Esophagus muscularis mucosa (tissue), 4 donors: ENCODE results near the gene BPIFB6. TPM values are rescaled to one million over a fixed set of nuclear protein-coding genes. Genes with fewer than 3 reads are reported as not detected.

ENCODE experiments used
- DNase-seq: peaks from one replicate; pipeline ENCODE4 v3.0.0-alpha.2; 2017; ENCODE audit errors: extremely low spot score
- H3K27ac ChIP-seq, 4 donors: fragments of 200-600 bp; sonication (generic); replicated peaks in 1 of 4; 1 replicate in 3 of 4; 2 replicates in 1 of 4; pipeline ENCODE4 v1.5.1; 2016 to 2019; ENCODE audit warnings: mild to moderate bottlenecking in 1 of 4
- H3K27me3 ChIP-seq, 4 donors: fragments of 200-600 bp; sonication (generic); one replicate each; pipeline versions ENCODE4 v1.5.1 to v1.6.0; 2016 to 2019
- H3K36me3 ChIP-seq, 4 donors: fragments of 200-600 bp; sonication (generic); one replicate each; pipeline ENCODE4 v1.5.1; 2016 to 2019
- H3K4me1 ChIP-seq, 4 donors: fragments of 200-600 bp; sonication (generic); one replicate each; pipeline ENCODE4 v1.5.1; 2016 to 2019
- H3K4me3 ChIP-seq, 4 donors: fragments of 200-600 bp; sonication (generic); 1 replicate in 2 of 4; 2 replicates in 2 of 4; pipeline ENCODE4 v1.5.1; 2016 to 2019; ENCODE audit warnings: mild to moderate bottlenecking in 4 of 4, moderate library complexity in 1 of 4
- H3K9me3 ChIP-seq, 4 donors: fragments of 200-600 bp; sonication (generic); 1 replicate in 3 of 4; 2 replicates in 1 of 4; pipeline ENCODE4 v1.5.1; 2016 to 2019
- EP300 ChIP-seq: sonication (generic); formaldehyde crosslinking; IDR thresholded peaks from one replicate; pipeline ENCODE4 v1.6.1; 2017; ENCODE audit warnings: antibody characterized with exemption
- POLR2A ChIP-seq: fragments of 450-650 bp; IDR thresholded peaks from one replicate; pipeline ENCODE4 v1.6.1; 2017; ENCODE audit warnings: antibody characterized with exemption, moderate library complexity, mild to moderate bottlenecking, low read depth
- POLR2AphosphoS5 ChIP-seq, 2 donors: sonication (generic); formaldehyde crosslinking; IDR thresholded peaks; one replicate each; pipeline ENCODE4 v1.6.1; 2017; ENCODE audit warnings: antibody characterized with exemption in 2 of 2
- WGBS: methylation state at CpG from one replicate; pipeline ENCODE4 v1.1.5; 2018; 5-methylcytosine and 5-hydroxymethylcytosine counted together
- intact Hi-C: fragments of 100-400 bp; cut with DNase I; formaldehyde crosslinking; loops from one replicate; pipeline ENCODE4 v1.15.1; 2023
- total RNA-seq, 4 donors: library from RNA; depleted of rRNA; stranded (reverse); fragments of >200 nt; gene quantifications; one replicate each; pipeline versions ENCODE4 v1.1.0 to v1.2.1, GENCODE V29; 2016
- TF ChIP-seq, protein P1 (sequence below), 3 experiments: fragments of 200-600 bp in 2 of 3; fragments of 450-650 bp in 1 of 3; sonication (generic) in 2 of 3; IDR thresholded peaks; one replicate each; pipeline ENCODE4 v1.5.1; 2017 to 2019; ENCODE audit warnings: antibody characterized with exemption in 3 of 3, mild to moderate bottlenecking in 2 of 3, moderate library complexity in 1 of 3

BPIFB6 gene
- total RNA-seq, 4 donors from 2014 or later: not detected

DNA sequence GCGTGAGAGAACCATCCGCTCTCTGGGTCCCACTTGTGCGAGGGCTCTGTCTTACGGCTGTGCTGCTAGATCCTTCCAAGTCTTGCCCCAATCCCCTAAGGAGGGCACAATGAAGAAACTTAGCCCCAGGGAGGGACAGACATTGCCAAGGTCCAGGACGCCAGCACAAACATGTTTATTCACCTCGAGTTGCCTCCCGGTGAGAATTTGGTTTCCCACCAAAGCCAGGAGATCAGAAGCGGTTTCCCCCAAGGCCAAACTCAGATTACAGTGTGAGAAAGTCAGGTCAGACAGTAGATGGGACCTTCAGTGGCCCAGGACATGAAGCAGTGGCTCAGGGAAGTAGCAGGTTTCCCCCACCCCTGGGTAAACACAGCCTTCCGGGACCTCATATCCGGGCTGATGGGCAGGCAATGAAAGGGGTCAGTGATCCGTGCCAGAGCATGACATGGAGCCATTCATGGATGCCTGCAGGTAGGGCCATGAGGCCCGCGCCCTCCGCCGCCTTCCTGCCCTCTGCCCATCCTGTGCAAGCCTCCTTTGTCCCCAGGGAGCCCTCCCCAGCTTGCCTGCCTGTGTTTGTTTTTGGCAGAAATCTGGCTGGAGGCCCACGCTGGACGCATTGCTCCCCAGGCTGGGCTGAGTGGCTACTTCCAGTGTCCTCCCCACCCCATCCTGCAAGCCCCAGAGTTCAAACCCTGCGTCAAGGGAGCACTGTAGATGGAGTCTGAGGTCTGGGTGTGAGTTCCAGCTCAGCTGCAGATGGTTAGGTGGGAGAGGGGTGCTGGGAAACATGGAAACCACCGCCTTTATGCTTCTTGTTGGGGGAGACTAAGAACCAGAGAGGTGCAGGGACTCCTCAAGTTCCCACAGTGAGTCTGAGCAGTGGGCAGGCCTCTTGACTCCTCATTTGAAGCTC lies 22.0 kb upstream of the BPIFB6 start:
- peaks cover 0 to 37% (median 0%) of the 10 kb centered on the region in 4 donors for H3K27me3 ChIP-seq
- no peak for DNase-seq
- no peak overlapping the region for H3K27ac ChIP-seq
- H3K4me1 ChIP-seq: no peaks in the 10 kb centered on the region
- TF ChIP-seq POLR2A (no peak), EP300 (no peak), POLR2AphosphoS5 (IDR thresholded peaks at IDR 0.05) (no peak)
- TF ChIP-seq, protein P1, sequence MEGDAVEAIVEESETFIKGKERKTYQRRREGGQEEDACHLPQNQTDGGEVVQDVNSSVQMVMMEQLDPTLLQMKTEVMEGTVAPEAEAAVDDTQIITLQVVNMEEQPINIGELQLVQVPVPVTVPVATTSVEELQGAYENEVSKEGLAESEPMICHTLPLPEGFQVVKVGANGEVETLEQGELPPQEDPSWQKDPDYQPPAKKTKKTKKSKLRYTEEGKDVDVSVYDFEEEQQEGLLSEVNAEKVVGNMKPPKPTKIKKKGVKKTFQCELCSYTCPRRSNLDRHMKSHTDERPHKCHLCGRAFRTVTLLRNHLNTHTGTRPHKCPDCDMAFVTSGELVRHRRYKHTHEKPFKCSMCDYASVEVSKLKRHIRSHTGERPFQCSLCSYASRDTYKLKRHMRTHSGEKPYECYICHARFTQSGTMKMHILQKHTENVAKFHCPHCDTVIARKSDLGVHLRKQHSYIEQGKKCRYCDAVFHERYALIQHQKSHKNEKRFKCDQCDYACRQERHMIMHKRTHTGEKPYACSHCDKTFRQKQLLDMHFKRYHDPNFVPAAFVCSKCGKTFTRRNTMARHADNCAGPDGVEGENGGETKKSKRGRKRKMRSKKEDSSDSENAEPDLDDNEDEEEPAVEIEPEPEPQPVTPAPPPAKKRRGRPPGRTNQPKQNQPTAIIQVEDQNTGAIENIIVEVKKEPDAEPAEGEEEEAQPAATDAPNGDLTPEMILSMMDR (IDR thresholded peaks at IDR 0.05): no peak
- H3K9me3 ChIP-seq: peaks cover 0 to 9% (median 6%) of the 10 kb centered on the region in 4 donors
- no peak overlapping the region for H3K4me3 ChIP-seq
- WGBS: 54% methylated on average over 15 of the region's 19 CpGs
- intact Hi-C loops: no loop called here
- no peaks in the 10 kb centered on the region for H3K36me3 ChIP-seq

DNA sequence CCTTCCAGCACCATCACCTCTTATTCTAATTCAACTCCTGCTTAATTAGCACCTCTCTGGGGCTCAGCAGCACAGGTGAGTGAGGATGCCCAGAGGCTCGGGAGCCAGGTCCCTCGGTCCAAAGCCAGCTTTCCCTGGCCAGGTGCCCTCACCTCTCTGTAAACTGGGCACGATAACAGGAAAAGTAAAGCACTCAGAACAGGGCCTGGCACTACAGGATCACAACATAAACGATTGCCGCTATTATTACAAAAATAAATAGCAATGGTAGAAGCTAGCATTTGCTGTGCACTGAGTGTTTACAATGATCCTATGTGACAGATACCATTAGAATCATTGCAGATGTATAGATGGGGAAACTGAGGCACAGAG lies 21.3 kb upstream of the BPIFB6 start:
- no peak overlapping the region for H3K27ac ChIP-seq
- TF ChIP-seq POLR2A (no peak), POLR2AphosphoS5 (IDR thresholded peaks at IDR 0.05) (no peak), EP300 (no peak)
- TF ChIP-seq, protein P1 (IDR thresholded peaks at IDR 0.05): no peak
- no peaks in the 10 kb centered on the region for H3K36me3 ChIP-seq
- no peak for DNase-seq
- peaks cover 0 to 7% (median 2%) of the 10 kb centered on the region in 4 donors for H3K9me3 ChIP-seq
- 74% methylated on average over 5 of the region's 5 CpGs for WGBS
- H3K4me1 ChIP-seq: no peaks in the 10 kb centered on the region
- no peak overlapping the region for H3K4me3 ChIP-seq
- intact Hi-C loops: no loop called here
- H3K27me3 ChIP-seq: peaks cover 0 to 43% (median 0%) of the 10 kb centered on the region in 4 donors

DNA sequence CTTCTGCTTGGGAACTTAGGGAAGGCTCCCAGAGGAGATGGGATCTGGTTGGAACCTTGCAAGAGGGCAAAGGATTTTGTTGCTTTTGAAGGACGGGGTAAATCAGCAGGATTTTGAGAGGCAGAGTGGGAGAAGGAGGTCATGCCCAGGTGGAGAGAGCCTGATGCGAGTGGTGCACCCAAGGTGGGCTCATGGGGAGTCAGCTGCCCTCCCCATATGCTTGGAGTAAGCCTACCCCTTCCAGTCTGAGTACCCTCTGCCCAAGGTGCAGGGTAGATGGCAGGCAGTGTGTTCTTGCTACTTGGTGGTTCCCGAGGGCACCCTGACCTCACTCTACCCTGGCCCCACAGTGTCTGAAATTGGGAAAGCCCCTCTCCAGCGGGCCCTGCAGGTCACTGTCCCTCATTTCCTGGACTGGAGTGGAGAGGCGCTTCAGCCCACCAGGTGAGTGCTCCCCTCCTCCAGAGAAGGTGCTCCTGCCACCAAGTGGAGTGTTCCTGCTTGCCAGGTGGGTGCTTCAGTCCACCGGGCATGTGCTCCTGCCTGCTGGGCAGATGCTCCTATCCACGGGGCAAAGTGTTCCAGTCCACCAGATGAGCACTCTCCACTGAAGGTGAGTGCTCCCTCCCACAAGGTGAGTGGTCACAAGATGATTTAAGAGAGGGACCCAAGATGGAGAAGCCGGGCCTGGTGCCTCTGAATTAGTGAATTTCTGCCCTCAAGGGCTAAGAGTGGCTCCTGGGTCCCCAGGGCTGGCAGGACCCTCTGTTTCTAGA lies 20.6 kb upstream of the BPIFB6 start:
- TF ChIP-seq, protein P1 (IDR thresholded peaks at IDR 0.05): no peak
- TF ChIP-seq EP300 (no peak), POLR2A (no peak)
- H3K27me3 ChIP-seq: peaks cover 0 to 49% (median 0%) of the 10 kb centered on the region in 4 donors
- H3K9me3 ChIP-seq: no peaks in the 10 kb centered on the region
- H3K4me3 ChIP-seq: no peak overlapping the region
- no peak overlapping the region for H3K27ac ChIP-seq
- no peaks in the 10 kb centered on the region for H3K4me1 ChIP-seq
- no peak for DNase-seq
- intact Hi-C loops: no loop called here
- no peaks in the 10 kb centered on the region for H3K36me3 ChIP-seq
- 86% methylated on average over 3 of the region's 8 CpGs for WGBS

DNA sequence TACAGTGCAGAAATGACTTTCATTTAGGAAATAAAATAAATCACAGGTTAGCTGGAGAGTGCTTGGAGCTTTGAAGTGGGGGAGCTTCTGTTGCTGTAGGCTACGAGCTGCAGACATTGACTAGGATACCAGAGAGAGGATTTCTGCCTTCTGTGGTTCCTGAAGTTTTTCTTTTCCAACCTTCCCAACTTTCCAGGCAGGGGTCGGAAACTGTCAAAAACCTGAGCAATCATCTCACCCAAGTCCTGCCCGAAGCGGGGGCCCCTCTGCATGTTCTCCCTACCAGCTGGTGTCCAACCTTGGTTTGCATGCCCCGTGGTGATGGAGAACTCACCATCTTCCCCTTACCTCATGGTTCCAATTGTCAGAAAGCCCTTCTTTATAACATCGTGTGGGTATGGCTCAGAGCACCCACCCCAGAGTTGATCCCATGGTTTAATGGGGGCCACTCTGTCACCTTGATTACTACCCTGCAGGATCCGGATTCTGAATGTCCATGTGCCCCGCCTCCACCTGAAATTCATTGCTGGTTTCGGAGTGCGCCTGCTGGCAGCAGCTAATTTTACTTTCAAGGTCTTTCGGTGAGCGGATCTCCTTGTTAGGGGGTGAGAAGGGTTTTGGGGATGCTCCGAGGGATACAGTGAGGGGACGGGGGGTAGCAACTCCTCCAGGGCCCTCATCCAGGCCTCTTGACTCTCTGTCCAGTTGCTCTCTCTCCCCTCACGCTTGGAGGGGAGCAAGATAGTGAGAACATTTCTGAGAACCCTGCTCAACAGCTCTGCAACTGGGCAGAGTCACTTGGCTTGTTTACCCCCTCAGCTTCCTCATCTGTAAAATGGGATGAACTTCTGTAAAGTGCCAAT lies 18.9 kb upstream of the BPIFB6 start:
- no peaks in the 10 kb centered on the region for H3K9me3 ChIP-seq
- intact Hi-C loops: no loop called here
- H3K36me3 ChIP-seq: no peaks in the 10 kb centered on the region
- no peaks in the 10 kb centered on the region for H3K4me1 ChIP-seq
- DNase-seq: no peak
- H3K4me3 ChIP-seq: no peak overlapping the region
- 76% methylated on average over 15 of the region's 15 CpGs for WGBS
- H3K27me3 ChIP-seq: peaks cover 0 to 54% (median 0%) of the 10 kb centered on the region in 4 donors
- TF ChIP-seq POLR2AphosphoS5 (IDR thresholded peaks at IDR 0.05): no peak
- TF ChIP-seq POLR2A: no peak
- no peak for TF ChIP-seq EP300
- TF ChIP-seq, protein P1 (IDR thresholded peaks at IDR 0.05): no peak
- H3K27ac ChIP-seq: no peak overlapping the region
